GM21619 (cell line): Measurements from ENCODE around the gene ARHGEF7.

Source experiments
- ATAC-seq: cut with Tn5 transposase; IDR thresholded peaks from one replicate; pipeline ENCODE4 v1.9.1; 2021; ENCODE audit not compliant: unreplicated experiment

ARHGEF7 gene

DNA sequence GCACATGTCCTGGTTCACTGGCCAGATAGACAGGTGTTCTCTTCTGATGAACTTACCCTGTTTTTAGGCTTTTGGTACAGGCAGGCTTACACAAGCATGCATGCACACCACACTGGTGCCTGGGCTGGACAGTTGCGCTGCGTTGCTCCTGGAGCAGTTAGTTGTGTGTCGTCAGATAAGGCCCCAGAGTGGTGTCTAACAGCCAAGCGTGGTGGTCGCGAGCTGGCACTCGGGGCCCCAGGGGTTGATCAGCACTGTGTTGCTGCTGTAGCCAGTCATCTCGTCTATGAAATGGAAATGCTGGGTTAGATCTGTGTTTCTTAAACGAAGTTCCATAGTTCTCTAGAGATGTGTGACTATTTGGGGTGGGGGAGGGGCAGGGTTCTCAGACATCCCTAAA is 180.8 kb downstream of the ARHGEF7 start:
- ATAC-seq = no peak

DNA sequence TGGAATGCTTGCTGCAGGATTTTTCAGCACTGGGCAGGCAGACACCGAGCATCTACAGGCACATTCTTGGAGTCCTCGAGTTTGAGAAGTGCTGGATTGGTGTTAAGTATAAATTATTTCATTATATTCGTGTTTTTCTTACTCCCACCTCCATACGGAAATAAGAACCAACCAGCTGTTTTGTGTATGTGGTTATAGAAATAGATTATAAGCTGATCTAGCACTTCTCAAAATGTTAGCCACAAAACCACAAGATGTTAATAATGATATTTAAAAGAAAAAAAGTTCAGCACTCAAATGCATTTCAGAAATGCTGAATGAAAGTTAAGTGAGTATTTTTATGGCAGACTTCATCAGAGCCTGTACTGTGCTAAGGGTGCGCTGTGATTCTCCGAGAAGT is 181.3 kb downstream of the ARHGEF7 start:
- no peak for ATAC-seq

DNA sequence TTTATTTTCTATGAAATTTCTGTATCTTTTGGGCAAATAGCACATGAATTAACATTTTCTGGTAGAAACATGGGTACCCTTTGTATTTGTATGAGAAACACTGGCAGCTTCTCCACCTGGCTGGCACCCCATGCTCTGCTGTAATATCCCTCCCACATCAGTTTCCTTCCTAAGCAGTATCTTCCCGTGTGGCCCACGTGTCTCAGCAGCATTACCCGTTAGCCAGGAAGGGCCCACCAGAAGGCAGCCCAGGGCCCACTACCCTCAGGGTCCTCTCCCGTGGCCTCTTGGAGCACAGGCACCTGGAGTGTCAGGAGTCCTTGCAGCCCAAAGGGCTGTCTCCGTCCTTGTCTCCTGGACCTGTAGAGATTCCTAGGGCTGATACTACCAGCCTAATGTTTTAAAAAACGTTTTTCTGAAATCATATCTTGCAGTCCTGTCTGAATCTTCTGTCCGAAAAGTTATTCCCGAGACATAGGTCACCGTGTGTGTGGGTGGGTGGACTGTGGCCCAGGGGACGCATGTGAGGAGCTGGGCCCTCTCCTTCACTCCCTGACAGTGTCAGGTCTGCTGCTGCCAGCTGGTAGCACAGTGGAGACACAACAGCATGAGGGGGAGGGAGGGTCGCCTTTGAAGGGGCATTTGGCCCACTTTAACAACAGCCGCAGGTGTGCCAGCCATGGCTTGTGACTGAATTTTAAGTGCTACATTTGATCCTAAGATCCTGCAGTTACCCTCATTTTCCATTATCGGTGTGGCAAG is 183.3 kb downstream of the ARHGEF7 start:
- no peak for ATAC-seq

DNA sequence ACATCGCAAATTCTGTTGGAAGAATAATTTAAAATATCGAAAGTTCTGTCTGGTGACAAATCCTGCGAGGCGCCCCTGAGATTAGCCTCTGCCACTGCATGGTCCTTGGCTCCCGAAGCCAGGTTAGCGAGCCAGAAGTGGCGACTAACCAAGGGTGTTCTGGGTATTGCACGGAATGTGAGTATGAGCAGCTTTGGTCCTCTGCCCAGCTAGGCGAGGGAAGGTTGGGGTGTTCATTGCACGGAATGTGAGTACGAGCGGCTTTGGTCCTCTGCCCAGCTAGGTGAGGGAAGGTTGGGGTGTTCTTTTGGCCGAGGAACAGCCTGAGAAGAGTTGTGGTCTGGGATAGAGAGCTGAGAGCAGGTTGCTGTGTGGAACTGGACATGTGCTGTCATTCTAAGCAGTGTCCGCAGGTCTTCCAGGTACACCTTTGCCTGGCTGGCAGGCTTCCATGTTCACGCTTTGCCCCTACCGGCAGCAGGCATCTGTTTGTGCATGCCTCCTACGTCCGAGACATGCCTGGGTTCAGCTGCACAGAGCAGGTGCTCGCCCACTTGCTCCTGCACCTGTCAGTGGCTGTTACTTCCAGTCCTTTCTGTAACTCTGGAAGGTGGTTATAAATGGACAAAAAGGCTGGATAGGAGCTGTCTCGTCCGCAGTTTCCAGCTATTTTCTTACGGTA is 187.1 kb downstream of the ARHGEF7 start:
- ATAC-seq = no peak

- no peak for ATAC-seq
These were observed 188.4 kb downstream of the ARHGEF7 start for GRCh38 chr13:111303559-111303958.

- ATAC-seq = peak; percentile 88
These were observed 189.0 kb downstream of the ARHGEF7 start for GRCh38 chr13:111304041-111304544.

DNA sequence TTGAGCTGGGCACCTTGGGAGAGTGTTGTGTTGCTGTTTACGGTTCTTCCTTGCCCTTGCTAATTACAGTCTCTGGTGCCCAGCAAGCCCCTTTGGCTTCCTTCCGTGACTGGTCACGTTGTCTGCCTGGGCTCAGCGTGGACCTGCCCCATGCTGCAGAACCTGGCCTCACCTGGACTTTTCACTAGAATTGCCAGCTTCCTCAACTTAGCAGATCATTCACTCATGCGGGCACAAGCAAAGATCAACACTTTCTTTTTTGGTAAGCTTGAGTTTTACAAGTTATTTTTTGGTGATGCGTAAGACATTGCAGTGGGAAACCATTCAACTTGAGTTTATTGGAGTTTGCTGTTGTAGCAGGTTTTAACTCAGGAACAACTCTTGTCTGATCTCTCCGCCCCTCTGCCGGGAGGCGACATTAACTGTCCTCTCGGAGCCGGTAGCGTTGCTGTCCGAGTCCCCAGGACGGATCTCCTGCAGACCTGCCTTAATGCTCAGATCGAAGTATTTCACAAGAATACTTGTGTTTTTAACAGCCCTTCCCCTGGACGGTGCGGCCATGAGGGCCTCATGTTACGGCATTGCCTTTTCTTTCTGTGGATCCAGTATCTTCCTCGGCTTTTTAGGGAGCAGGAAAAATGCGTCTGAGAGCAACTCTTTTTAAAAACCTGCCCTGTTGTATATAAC is 189.6 kb downstream of the ARHGEF7 start:
- no peak for ATAC-seq

DNA sequence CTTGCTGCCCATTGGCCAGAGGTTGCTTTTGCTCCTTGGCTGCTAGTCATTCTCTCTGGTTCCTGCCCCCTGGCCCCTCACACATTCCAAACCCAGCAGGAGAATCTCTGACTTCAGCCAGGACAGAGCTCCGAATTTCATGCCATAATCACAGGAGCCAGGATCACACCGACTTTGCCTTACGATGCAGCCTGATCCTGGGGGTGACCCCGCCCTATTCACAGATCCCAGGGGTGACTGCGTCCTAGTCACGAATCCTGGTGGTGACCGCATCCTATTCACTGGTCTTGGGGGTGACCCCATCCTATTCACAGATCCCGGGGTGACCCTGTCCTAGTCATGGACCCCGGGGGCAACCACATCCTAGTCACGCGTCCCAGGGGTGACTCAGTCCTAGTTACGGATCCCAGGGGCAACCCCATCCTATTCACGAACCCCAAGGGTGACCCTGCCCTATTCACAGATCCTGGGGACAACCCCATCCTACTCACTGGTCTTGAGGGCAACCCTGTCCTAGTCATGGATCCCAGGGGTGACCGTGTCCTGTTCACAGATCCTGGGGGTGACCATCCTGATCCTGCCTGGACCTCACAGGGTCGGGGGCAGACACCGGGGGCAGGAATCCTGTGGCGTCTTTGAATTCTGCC is 198.0 kb downstream of the ARHGEF7 start:
- ATAC-seq = no peak

DNA sequence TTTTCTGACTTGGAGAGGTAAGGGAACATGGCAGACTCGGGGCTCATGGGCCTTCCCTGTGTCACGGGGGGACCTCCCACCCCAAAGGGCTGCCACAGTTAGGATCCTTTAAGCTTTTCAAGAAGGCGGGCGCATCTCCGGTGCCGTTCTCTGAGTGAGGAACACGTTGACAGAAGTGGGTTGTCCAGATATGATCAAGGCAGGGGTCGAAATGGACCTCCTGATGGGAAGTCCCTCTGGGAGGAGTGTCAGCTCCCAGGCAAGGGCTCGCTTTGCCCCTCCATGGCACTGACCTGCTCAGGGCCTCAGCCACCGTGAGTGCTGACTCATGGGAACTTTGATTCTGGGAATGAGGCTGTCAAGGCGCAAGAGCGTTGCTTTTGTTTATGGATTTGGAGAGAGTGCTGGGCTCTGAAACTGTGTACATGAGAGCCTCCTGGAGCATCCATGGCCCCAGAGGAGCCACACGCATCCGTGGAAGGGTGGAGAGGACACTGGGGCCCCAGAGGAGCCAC is 198.9 kb downstream of the ARHGEF7 start:
- ATAC-seq = no peak

DNA sequence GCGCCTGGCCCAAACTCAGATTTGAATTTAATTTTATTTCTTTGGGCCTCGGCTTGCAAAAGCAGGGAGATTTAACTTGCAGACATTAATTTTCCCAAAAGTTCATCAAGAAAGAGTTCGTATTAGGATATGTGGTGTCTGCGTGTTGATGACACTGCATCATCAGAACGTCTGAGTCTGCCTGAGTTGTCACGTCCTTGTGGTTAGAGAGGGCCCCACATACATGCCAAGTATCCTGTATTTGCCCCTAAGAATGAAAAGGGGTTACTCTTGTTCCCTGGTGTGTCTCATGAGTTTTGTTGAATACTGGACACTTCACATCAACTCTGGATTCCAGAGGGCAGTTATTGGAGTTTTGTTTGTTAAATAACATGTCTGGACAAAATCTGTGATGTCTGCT is 199.7 kb downstream of the ARHGEF7 start:
- ATAC-seq = no peak

DNA sequence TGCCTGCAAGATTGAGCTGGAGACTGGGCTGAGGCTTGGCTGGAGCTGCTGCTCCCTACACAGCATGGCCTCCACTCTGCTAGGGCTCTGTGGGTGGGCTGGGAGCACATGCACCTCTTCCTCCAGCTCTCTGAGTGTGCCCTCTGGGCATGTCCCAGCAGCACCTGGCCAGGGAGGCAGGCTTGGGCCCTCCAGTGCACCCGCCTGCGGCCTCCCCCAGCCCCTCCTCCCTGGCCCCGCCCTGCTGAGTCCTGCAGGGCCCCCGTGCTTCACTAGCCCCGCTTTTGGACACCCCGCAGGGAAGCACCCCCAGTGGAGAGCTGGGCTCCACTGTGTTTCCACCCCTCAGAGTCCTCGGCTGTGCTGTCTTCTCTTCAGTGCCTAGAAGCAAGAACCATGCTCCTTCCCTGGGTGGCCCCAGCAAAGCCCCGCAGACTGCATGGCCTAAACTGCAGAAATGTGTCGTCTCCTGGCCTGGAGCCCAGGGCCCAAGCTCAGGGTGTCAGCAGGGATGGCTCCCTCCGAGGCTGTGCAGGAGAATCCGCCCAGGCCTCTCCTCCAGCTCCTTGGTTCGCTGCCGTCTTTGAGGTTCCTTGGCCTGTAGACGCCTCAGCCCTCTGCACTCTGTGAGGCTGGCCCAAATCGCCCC is 200.4 kb downstream of the ARHGEF7 start:
- ATAC-seq = no peak

- no peak for ATAC-seq
These were observed 201.1 kb downstream of the ARHGEF7 start for GRCh38 chr13:111316161-111316730.

DNA sequence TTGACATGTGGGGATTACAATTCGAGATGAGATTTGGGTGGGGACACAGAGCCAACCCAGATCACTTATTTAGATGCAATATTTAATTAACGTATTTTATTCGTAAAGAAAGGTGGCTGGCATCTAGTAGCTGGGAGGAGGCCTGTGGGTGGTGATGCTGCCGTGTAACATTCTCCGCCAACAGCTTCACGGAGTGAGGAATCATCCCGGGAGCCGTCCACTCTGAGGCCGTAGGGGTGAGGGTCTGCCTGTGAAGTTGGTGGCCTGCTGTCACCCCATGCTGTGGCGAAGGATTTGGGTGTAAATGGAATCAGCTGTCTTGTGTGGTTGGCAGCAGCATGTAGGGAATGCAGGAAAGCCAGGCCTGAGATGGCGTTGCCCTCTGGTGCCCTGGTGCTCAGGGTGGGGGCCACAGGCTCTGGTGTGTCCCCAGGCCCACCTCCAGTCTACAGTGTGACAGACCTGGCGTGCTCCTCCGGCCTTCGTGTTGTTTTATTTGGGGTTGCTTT is 202.0 kb downstream of the ARHGEF7 start:
- no peak for ATAC-seq

DNA sequence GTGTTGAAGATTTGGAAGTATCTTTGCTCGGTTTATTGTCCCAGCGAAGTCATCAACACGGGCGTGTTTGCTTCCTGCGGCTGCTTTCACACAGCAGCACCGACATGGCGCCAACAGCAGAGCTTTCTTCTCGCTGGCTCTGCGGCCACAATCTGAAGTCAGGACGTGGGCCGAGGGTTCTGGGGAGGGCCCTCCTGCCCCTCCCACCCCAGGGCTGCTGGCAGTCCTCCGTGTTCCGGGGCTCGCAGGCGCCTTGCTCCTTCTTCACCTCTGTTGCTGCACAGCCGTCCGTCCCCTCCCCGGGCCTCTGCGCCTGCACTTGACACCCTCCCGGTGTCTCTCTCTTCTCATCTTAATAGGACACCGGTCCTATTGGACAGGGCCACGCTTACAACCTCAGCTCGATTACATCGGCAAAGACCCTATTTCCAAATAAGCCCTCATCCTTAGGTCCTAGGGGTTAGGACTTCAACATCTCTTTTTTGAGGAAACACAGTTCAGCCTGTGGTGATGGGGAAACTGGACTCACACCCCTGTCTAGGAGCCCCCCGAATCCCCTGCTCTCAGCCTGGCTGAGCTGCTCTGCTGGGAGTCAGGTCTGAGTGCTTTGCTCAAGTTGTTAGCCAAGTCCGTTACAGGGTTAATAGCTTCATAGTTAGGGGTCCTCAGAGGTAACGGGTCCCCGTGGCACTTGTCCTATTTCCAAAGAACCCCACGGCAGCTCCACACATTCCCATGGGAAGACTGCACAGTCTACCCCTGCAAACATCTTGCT is 202.6 kb downstream of the ARHGEF7 start:
- ATAC-seq = no peak

DNA sequence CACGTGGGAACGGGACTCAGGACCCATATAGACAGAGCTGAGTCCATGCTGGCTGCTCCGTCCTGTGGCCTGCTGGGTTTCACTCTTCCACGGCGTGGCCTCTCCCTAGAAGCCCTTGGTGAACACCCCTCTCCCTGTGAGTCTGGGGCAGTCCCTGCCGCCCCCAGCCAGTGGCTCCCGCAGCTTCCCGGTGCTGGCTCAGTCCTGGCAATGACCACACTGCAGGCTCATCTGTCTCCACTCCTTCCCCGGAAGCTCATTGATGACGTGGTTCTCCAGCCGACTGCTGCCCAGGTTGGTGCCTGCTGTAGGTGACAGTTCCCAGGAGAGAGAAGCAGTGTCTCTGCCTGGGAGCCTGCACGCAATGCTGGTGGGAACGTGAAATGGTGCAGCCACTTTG is 203.3 kb downstream of the ARHGEF7 start:
- no peak for ATAC-seq

- ATAC-seq = no peak
These were observed 204.4 kb downstream of the ARHGEF7 start for GRCh38 chr13:111319521-111319920.

DNA sequence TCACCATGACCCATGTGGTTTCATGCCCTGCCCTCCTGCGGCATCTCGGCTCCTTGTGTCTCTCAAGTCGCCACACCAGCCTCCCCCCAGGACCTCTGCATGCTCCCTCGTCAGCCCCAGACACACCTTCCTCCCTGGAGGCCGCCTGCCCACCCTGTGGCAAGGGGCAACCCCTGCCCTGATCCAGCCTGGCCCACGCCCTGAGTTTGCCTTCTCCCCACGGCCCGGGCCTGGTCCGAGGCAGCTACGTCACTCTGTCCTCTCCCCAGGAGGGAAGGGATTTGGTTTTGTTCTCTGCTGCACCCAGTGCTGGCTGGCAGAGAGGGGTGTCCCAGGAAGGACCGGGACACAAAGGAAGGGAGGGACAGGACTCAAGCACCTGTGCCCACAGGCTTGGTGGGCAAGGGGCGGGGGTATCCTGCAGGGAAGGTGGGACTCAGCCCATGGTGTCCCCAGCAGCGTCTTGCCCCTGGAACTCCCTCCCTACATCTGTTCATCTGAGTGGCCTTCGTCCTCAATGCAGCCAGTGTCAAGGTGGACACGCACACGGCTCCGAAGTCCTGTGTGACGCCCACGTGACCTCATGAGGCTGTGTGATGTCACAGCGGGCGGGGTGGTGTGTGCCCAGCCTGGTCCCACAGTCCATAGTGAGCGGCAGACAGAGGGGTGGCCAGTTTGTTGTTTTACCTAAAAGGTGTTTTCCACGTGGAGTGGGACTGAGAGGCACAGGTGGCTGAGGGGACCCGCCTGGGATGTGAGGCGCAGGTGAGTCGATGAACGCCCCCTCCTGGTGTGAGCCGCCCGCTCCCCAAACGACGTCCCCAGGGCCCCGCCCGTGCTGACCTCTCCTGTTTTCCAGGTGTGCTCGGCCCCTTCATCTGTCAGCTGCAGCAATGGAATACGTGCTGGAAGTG is 205.1 kb downstream of the ARHGEF7 start, which contains the start of gene TEX29:
TSS of gene TEX29 (plus strand) at position 645 of the 914 bp plus-strand sequence. CDS start at position 894, 249 bp downstream.
- no peak for ATAC-seq
